CD4-positive, alpha-beta T cell (primary cell): Measurements from ENCODE around the gene ADGRB3. TPM values are rescaled to one million over a fixed set of nuclear protein-coding genes. Genes with fewer than 3 reads are reported as not detected.

Experiments used
- ATAC-seq: fragments of 200-7000 bp; cut with Tn5 transposase; one replicate; pipeline ENCODE4 v1.10.0; 2022; ENCODE audit warnings: mild to moderate bottlenecking; ENCODE audit not compliant: poor library complexity
- CTCF ChIA-PET: fragments of 350-600 bp; sonication (Branson Sonifier 250); formaldehyde crosslinking; loops from one replicate; lab custom pipeline; 2021; ENCODE audit warnings: antibody characterized with exemption, inconsistent platforms; lab: Charles Lee
- POLR2A ChIA-PET: fragments of 350-600 bp; sonication (Branson Sonifier 250); formaldehyde crosslinking; loops from one replicate; lab custom pipeline; 2021; ENCODE audit warnings: antibody characterized with exemption, inconsistent platforms; lab: Charles Lee
- DNase-seq, 14 experiments: peaks; one replicate each; pipeline ENCODE4 v3.0.0-alpha.2; 2013 to 2020; ENCODE audit warnings: mixed read lengths in 2 of 14
- H3K27ac ChIP-seq, 2 donors: one replicate each; pipeline versions ENCODE4 v1.5.1 to v1.7.0; 2013; ENCODE audit warnings: low read length in 2 of 2, low read depth in 1 of 2, mild to moderate bottlenecking in 1 of 2
- H3K27me3 ChIP-seq, 2 experiments: 1 replicate in 1 of 2; 2 replicates in 1 of 2; pipeline versions ENCODE4 v1.6.1 to v1.7.0; 2013; ENCODE audit warnings: low read length in 2 of 2, control low read depth in 1 of 2, mild to moderate bottlenecking in 1 of 2, moderate library complexity in 1 of 2; ENCODE audit not compliant: insufficient read depth in 2 of 2, control insufficient read depth in 1 of 2
- H3K36me3 ChIP-seq: one replicate; pipeline ENCODE4 v1.6.1; 2013; ENCODE audit warnings: low read length, control low read depth; ENCODE audit not compliant: insufficient read depth
- H3K4me1 ChIP-seq: one replicate; pipeline ENCODE4 v1.6.1; 2013; ENCODE audit warnings: low read length, control low read depth; ENCODE audit not compliant: insufficient read depth
- H3K4me3 ChIP-seq: one replicate; pipeline ENCODE4 v1.5.1; 2013; ENCODE audit warnings: mild to moderate bottlenecking, low read length, moderate library complexity
- H3K9me3 ChIP-seq, 2 experiments: 1 replicate in 1 of 2; 2 replicates in 1 of 2; pipeline versions ENCODE4 v1.6.1 to v1.7.0; 2013; ENCODE audit warnings: low read length in 2 of 2, mild to moderate bottlenecking in 2 of 2, control low read depth in 1 of 2, moderate library complexity in 1 of 2; ENCODE audit not compliant: control insufficient read depth in 1 of 2, insufficient read depth in 1 of 2
- H3K27ac Mint-ChIP-seq: one replicate; pipeline ENCODE4 v1.8.0; 2020; ENCODE audit warnings: mixed read lengths
- H3K27me3 Mint-ChIP-seq: one replicate; pipeline ENCODE4 v1.8.0; 2021; ENCODE audit warnings: mixed read lengths
- H3K36me3 Mint-ChIP-seq: one replicate; pipeline ENCODE4 v1.8.0; 2021; ENCODE audit warnings: low read depth, mixed read lengths
- H3K4me1 Mint-ChIP-seq: one replicate; pipeline ENCODE4 v1.8.0; 2021; ENCODE audit warnings: low read depth, mixed read lengths
- H3K4me3 Mint-ChIP-seq: one replicate; pipeline ENCODE4 v1.8.0; 2020; ENCODE audit warnings: mild to moderate bottlenecking, mixed read lengths
- H3K9me3 Mint-ChIP-seq: one replicate; pipeline ENCODE4 v1.8.0; 2020; ENCODE audit warnings: mixed read lengths
- intact Hi-C, 2 experiments: fragments of 100-400 bp; cut with DNase I in 1 of 2; cut with micrococcal nuclease in 1 of 2; formaldehyde crosslinking; loops; one replicate each; pipeline versions ENCODE4 v1.15.1 to v1.9.0; 2023 to 2025; cut with DNase I, micrococcal nuclease
- total RNA-seq, 174 experiments: library from RNA in 2 of 174; stranded (reverse) in 2 of 174; gene quantifications; one replicate each; pipeline ENCODE4 v1.2.3 and lab custom pipeline; 2021 to 2026
- TF ChIP-seq, protein P1 (sequence below): fragments of 200-600 bp; IDR thresholded peaks from one replicate; pipeline ENCODE4 v1.8.0; 2022; ENCODE audit warnings: antibody characterized with exemption, mild to moderate bottlenecking

Gene ADGRB3
- total RNA-seq, 2 experiments from 2014 or later: not detected

DNA sequence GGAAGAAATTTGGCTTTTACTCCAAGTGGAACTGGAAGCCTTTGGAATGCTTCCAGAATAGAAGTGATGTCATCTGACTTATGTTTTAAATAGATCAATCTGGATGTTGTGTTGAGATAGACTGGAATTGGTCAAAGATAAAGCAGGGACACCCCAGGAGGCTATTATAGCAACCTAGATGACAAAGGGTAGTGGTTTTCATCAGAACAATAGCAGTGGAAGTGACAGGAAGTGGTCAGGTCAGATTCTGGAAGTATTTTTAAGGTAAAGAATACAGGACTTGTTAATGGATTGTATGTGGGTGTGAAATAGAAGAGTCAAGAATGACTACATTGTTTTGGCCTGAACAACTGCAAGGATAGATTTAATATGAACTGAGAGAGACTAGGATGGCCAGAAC is 191.4 kb downstream of the ADGRB3 start:
- no peak overlapping the region for H3K4me3 Mint-ChIP-seq

DNA sequence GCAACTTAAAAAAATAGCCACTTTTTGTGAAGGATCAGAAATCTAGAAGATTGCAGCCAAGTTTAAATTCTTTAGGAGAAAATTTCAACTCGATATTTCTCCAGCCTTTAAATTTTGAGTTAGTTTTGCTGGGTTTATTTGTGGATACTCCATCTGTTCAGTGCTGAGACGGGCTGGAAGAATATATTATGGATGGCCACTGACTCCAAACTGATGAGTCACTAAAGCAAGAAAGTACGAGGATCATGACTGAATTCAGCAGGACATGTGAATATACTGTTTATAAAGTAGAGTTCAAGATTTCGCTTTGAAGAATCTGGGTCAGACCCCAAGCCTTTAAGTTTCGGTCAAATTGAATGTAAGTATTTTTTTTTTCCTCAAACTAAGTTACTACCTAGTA is 199.5 kb downstream of the ADGRB3 start:
- H3K9me3 ChIP-seq: no peaks in the 10 kb centered on the region
- ATAC-seq (no peak), DNase-seq (no peak)
- Mint-ChIP-seq H3K4me3 (no peak overlapping the region), H3K36me3 (no peaks in the 10 kb centered on the region), H3K9me3 (no peaks in the 10 kb centered on the region), H3K4me1 (no peaks in the 10 kb centered on the region), H3K27ac (no peak overlapping the region), H3K27me3 (no peaks in the 10 kb centered on the region)
- no peaks in the 10 kb centered on the region for H3K27me3 ChIP-seq
- ChIA-PET POLR2A (no interaction called here), CTCF (no interaction called here)
- TF ChIP-seq, protein P1, sequence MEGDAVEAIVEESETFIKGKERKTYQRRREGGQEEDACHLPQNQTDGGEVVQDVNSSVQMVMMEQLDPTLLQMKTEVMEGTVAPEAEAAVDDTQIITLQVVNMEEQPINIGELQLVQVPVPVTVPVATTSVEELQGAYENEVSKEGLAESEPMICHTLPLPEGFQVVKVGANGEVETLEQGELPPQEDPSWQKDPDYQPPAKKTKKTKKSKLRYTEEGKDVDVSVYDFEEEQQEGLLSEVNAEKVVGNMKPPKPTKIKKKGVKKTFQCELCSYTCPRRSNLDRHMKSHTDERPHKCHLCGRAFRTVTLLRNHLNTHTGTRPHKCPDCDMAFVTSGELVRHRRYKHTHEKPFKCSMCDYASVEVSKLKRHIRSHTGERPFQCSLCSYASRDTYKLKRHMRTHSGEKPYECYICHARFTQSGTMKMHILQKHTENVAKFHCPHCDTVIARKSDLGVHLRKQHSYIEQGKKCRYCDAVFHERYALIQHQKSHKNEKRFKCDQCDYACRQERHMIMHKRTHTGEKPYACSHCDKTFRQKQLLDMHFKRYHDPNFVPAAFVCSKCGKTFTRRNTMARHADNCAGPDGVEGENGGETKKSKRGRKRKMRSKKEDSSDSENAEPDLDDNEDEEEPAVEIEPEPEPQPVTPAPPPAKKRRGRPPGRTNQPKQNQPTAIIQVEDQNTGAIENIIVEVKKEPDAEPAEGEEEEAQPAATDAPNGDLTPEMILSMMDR: no peak
- H3K27ac ChIP-seq: no peak overlapping the region
- intact Hi-C loops: no loop called here
- no peak overlapping the region for H3K4me3 ChIP-seq
- no peaks in the 10 kb centered on the region for H3K4me1 ChIP-seq
- no peaks in the 10 kb centered on the region for H3K36me3 ChIP-seq

More for the DNA sequence above, 191.4 kb downstream of the ADGRB3 start:
- ChIA-PET POLR2A (no interaction called here), CTCF (interaction anchor here (1.0 kb wide), 1 partner anchor 9 kb away, joined by 3 read pairs; no protein-coding TSS in a partner anchor)
- Mint-ChIP-seq H3K27ac (no peak overlapping the region), H3K27me3 (no peaks in the 10 kb centered on the region), H3K36me3 (no peaks in the 10 kb centered on the region), H3K9me3 (peaks cover 8% of the 10 kb centered on the region), H3K4me1 (no peaks in the 10 kb centered on the region)
- Histone ChIP-seq H3K4me3 (no peak overlapping the region), H3K27me3 (no peaks in the 10 kb centered on the region), H3K36me3 (no peaks in the 10 kb centered on the region), H3K9me3 (no peaks in the 10 kb centered on the region), H3K27ac (no peak overlapping the region), H3K4me1 (no peaks in the 10 kb centered on the region)
- ATAC-seq (no peak), DNase-seq (no peak)
- TF ChIP-seq, protein P1: no peak
- intact Hi-C loops: no loop called here

DNA sequence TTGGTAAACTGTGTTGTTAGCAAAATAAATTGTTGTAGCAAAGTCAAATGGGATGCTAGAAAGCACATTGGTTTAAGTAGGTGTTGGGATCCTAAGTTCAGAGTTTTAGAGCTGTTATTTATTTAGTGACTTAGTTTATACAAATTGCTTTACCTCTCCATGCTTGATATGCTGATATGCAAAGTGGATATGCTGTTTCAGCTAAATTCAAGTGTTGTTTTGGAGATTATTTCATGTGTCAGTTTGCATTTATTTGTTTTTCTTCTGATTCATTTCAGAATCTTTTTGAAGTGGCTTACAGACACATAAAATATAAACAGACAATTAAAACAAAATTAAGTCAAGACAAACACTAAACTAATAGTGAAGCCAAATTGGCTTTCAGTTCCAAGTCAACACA is 203.5 kb downstream of the ADGRB3 start:
- H3K4me3 ChIP-seq: no peak overlapping the region
- CTCF ChIA-PET: no interaction called here
- POLR2A ChIA-PET: no interaction called here

More for the DNA sequence above, 203.5 kb downstream of the ADGRB3 start:
- Mint-ChIP-seq H3K27me3 (no peaks in the 10 kb centered on the region), H3K4me1 (no peaks in the 10 kb centered on the region), H3K27ac (no peak overlapping the region), H3K9me3 (peaks cover 6% of the 10 kb centered on the region), H3K36me3 (no peaks in the 10 kb centered on the region), H3K4me3 (no peak overlapping the region)
- no peaks in the 10 kb centered on the region for H3K9me3 ChIP-seq
- DNase-seq (no peak), ATAC-seq (no peak)
- no peak overlapping the region for H3K27ac ChIP-seq
- H3K4me1 ChIP-seq: no peaks in the 10 kb centered on the region
- no peaks in the 10 kb centered on the region for H3K27me3 ChIP-seq
- TF ChIP-seq, protein P1: no peak
- intact Hi-C loops: no loop called here
- H3K36me3 ChIP-seq: no peaks in the 10 kb centered on the region
